ENCODE results near the gene CABP7. TPM values are rescaled to one million over a fixed set of nuclear protein-coding genes. Genes with fewer than 3 reads are reported as not detected.

CABP7 gene
- total RNA-seq, 1 donor from 2014 or later, result not detected

DNA sequence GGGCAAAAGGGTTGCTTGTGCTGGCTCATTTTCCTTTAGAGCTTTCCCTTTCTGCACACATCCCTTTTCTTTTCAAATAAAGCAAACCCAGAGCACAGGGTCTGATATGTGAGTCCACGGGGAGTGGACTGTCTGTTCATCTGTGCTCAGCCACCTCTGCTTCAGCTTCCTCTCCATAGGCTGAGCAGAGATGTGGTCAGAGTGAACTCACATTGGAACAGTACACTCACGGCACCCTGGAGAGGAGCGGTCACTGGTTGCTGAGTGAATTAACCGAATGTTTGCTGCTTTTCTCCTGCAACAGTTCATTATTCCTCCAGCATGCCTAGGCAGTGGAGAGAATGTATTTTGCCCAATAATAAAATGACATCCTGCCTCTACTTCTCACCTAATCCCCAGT is 36.3 kb upstream of the CABP7 start:
- H3K27me3 Mint-ChIP-seq (ENCODE audit: unreplicated experiment), result no peaks in the 10 kb centered on the region
- no peak overlapping the region for H3K27ac Mint-ChIP-seq (ENCODE audit: unreplicated experiment)
- peaks cover 32% of the 10 kb centered on the region for H3K36me3 Mint-ChIP-seq (ENCODE audit: unreplicated experiment)
- no peaks in the 10 kb centered on the region for H3K9me3 Mint-ChIP-seq (ENCODE audit: unreplicated experiment)
- H3K4me3 Mint-ChIP-seq (ENCODE audit: unreplicated experiment), result no peak overlapping the region
- TF ChIP-seq, protein P1, sequence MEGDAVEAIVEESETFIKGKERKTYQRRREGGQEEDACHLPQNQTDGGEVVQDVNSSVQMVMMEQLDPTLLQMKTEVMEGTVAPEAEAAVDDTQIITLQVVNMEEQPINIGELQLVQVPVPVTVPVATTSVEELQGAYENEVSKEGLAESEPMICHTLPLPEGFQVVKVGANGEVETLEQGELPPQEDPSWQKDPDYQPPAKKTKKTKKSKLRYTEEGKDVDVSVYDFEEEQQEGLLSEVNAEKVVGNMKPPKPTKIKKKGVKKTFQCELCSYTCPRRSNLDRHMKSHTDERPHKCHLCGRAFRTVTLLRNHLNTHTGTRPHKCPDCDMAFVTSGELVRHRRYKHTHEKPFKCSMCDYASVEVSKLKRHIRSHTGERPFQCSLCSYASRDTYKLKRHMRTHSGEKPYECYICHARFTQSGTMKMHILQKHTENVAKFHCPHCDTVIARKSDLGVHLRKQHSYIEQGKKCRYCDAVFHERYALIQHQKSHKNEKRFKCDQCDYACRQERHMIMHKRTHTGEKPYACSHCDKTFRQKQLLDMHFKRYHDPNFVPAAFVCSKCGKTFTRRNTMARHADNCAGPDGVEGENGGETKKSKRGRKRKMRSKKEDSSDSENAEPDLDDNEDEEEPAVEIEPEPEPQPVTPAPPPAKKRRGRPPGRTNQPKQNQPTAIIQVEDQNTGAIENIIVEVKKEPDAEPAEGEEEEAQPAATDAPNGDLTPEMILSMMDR (IDR thresholded peaks at IDR 0.05), result no peak
- DNase-seq (ENCODE audit: extremely low spot score, unreplicated experiment), result no peak
- H3K4me1 Mint-ChIP-seq (ENCODE audit: unreplicated experiment), result peaks cover 2% of the 10 kb centered on the region

DNA sequence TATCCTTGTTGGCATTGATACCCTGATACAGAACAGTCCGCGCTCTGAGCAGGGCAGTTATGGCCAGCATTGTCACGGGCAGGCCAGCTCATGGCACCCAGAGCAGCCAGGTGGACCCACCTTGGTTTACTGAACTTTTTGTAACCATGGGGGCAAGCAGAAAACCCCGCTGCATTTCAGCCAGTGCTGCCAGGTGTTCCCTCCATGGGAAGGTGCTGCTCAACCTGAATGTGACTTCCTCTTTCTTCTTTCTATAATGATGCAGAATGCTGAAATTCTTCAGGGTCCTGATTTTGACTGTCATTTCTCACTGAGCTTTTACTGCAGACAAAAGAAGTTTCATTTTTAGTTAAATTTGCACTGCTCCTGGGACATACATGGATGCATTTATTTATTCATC is 35.6 kb upstream of the CABP7 start:
- Mint-ChIP-seq H3K9me3 (ENCODE audit: unreplicated experiment) (no peaks in the 10 kb centered on the region), H3K4me1 (ENCODE audit: unreplicated experiment) (peaks cover 6% of the 10 kb centered on the region), H3K4me3 (ENCODE audit: unreplicated experiment) (no peak overlapping the region), H3K36me3 (ENCODE audit: unreplicated experiment) (peaks cover 30% of the 10 kb centered on the region), H3K27me3 (ENCODE audit: unreplicated experiment) (no peaks in the 10 kb centered on the region), H3K27ac (ENCODE audit: unreplicated experiment) (no peak overlapping the region)
- no peak for DNase-seq (ENCODE audit: extremely low spot score, unreplicated experiment)
- TF ChIP-seq, protein P1 (IDR thresholded peaks at IDR 0.05), result no peak

DNA sequence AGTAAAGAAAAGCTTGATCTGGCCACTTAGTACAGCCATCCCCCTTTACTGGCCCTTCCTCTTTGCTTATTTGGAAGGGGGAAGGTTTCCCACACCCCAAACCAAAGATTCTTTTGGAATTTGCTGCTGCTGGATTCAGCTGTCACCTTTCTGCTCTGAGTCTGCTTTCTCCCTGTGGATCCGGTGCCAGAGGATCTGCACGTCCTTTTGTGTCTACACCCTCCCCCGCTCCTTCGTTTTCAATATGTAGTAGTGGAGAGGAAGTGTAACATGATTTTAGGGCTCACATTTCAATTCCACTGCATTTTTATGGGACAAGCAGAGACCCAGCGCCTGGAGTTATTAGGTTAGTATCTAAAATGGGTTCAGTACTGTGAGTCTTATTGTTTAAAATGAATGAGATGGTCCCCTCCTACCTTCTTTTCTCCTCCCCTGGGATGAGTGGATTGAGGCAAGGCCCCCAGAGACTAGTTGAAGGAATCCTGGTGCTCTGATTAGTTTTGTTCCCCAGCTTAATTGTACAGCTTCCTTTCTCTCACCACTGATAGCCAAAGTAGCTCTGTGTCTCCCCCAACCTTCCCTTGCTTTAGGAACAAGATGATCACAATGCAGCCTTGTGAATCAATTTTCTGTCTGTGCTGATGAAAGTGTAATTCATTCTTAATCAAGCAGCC is 30.5 kb upstream of the CABP7 start:
- Mint-ChIP-seq H3K27ac (ENCODE audit: unreplicated experiment) (no peak overlapping the region), H3K27me3 (ENCODE audit: unreplicated experiment) (no peaks in the 10 kb centered on the region), H3K4me1 (ENCODE audit: unreplicated experiment) (peaks cover 12% of the 10 kb centered on the region), H3K9me3 (ENCODE audit: unreplicated experiment) (no peaks in the 10 kb centered on the region), H3K4me3 (ENCODE audit: unreplicated experiment) (no peak overlapping the region), H3K36me3 (ENCODE audit: unreplicated experiment) (peaks cover 19% of the 10 kb centered on the region)
- no peak for DNase-seq (ENCODE audit: extremely low spot score, unreplicated experiment)
- TF ChIP-seq, protein P1 (IDR thresholded peaks at IDR 0.05), result no peak

DNA sequence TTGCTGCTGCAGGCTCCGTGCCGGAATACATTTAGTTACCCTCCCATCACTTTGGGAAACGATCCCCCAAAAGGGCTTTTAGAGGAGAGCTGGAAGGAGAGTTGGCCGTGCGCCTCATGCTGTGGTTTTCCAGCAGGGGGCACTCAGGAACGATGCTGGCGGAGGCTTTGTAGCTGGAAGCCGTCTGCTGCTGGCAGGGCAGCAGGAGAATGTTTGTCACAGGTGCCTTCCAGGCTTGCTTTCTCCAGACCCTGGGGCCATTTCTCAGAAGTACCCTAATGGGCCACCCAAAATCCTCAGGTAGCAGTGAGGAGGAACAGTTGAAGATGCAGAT is 30.0 kb upstream of the CABP7 start:
- DNase-seq (ENCODE audit: extremely low spot score, unreplicated experiment), result no peak
- Mint-ChIP-seq H3K27ac (ENCODE audit: unreplicated experiment) (no peak overlapping the region), H3K4me3 (ENCODE audit: unreplicated experiment) (no peak overlapping the region), H3K27me3 (ENCODE audit: unreplicated experiment) (no peaks in the 10 kb centered on the region), H3K4me1 (ENCODE audit: unreplicated experiment) (peaks cover 12% of the 10 kb centered on the region), H3K9me3 (ENCODE audit: unreplicated experiment) (no peaks in the 10 kb centered on the region), H3K36me3 (ENCODE audit: unreplicated experiment) (peaks cover 21% of the 10 kb centered on the region)
- TF ChIP-seq, protein P1 (IDR thresholded peaks at IDR 0.05), result peak; percentile 72

DNA sequence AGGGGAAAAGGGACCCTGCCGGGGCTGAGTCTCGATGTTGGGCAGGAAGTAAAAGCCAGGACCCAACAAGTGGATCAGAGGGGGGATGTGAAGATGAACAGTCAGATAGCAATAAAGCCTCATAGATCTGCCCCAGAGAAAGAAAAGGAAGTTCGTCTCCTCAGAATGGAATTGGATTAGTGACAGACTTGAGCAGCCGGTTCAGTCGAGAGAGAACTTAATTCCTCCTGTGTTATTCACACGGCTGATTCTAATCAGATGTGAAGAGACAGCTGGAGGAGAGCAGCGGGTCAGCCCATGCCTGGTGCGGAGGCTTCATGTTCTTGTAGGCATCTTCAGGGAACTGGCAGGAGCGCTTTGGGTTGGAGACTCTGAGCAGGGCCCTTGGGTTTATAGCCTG is 29.3 kb upstream of the CABP7 start:
- DNase-seq (ENCODE audit: extremely low spot score, unreplicated experiment), result no peak
- peaks cover 12% of the 10 kb centered on the region for H3K4me1 Mint-ChIP-seq (ENCODE audit: unreplicated experiment)
- no peak overlapping the region for H3K27ac Mint-ChIP-seq (ENCODE audit: unreplicated experiment)
- H3K4me3 Mint-ChIP-seq (ENCODE audit: unreplicated experiment), result no peak overlapping the region
- no peaks in the 10 kb centered on the region for H3K9me3 Mint-ChIP-seq (ENCODE audit: unreplicated experiment)
- H3K36me3 Mint-ChIP-seq (ENCODE audit: unreplicated experiment), result peaks cover 22% of the 10 kb centered on the region
- TF ChIP-seq, protein P1 (IDR thresholded peaks at IDR 0.05), result no peak
- no peaks in the 10 kb centered on the region for H3K27me3 Mint-ChIP-seq (ENCODE audit: unreplicated experiment)
